Stimulated activated CD4-positive, alpha-beta T cell treated with anti-CD3 and anti-CD28 coated beads, Interleukin-1b, Interleukin-23, amount 100 ng/mL, for 48 hours (primary cell): ENCODE measurements around the gene PTPRN2.
"Not testable (repeated sequence)": the region's sequence is repeated elsewhere in the genome, so short reads cannot be mapped to it uniquely, and the experiment has no call there.

ENCODE experiments used
- DNase-seq: peaks from one replicate; pipeline ENCODE4 v3.0.0-alpha.2; 2020

Gene PTPRN2

GRCh38 chr7:158395349-158395748, 192.3 kb downstream of the PTPRN2 start:
- DNase-seq: no peak

- peak; percentile 27 for DNase-seq
These were observed 192.7 kb downstream of the PTPRN2 start for GRCh38 chr7:158394936-158395335.

GRCh38 chr7:158393926-158394625, 193.5 kb downstream of the PTPRN2 start:
- DNase-seq: no peak

DNA sequence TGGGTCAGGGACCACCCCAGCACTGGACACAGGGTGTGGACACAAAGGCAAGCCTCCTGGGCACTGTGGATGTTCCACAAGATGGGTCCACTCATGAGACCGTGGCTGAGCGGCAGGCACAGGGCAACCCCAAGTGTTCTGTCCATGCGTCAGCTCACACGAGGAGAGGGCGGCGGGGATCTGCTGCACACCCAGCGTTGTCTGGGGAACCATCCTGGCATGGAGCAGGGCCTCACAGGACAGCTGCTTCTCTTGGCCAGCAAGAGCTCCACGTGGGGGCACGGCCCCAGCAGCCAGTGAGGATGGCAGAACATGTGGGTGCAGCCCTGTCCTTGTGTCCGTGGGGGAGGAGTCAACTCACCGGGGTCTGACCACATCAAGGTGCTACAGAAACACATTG, 195.4 kb downstream of the PTPRN2 start:
- DNase-seq: no peak

GRCh38 chr7:158391541-158391940, 196.1 kb downstream of the PTPRN2 start:
- no peak for DNase-seq

- DNase-seq: no peak
These were observed 196.5 kb downstream of the PTPRN2 start for GRCh38 chr7:158391141-158391540.

- no peak for DNase-seq
These were observed 197.2 kb downstream of the PTPRN2 start for GRCh38 chr7:158390460-158390859.

DNA sequence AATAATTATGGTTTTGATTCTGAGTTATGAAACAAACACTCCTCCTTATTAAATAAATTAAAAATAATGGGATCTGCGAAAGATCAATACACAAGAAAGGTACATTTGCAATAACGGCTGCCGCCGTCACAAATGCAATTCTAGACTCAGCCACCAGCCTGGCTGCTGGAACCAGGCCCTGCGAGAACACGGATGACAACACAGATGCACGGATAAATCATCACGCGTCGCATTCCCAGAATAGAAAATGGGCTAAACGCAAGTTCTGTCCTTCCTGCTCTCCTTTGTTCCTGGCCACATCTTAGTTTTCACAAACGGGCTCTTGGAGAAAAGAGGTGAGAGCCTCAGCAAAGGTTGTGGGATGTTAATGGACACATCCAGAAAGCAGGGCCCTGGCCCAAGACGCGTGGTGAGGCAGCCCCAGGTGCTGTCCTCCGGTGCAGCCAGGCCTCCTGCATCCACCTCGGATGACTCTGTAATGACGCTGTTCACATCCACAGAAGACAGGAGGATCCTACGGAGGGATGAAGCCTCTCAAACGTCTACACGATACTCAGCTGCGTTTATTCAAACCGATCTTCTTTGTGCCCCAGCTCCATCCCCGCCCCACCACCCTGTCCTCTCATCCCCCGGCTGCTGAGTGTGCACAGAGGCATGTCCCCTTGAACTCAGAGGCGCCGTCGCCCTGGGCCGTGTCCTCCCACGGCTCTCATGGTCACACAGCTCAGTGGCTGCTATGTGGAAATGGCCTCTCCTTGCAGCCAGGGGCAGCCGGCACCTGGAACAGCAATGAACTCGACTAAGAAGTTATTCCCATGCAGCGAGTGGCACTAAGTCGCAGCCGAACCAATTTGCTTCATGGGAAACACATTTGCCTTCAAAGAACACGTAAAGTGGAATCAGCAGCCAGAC, 197.9 kb downstream of the PTPRN2 start:
- DNase-seq: no peak

DNA sequence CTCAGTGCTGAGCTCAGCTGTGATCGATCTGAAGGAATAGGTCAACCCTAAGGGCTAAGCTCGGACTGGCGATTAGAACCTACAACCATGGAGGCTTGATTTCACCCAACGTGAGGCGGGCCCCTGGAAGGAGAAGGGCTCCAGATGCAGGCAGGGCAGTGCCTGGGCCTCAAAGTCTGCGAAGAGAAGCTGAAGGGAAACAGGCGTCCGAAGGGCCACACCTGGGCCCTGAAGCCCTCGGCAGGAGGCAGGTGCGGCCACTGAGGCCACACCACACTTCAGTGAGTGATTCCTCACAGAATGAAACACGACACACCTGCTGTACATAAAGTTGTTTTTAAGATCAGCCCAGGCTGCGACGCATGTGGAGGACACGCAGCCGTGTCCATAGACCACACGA, 198.7 kb downstream of the PTPRN2 start:
- DNase-seq: no peak

GRCh38 chr7:158388072-158388471, 199.6 kb downstream of the PTPRN2 start:
- no peak for DNase-seq

- no peak for DNase-seq
These were observed 200.1 kb downstream of the PTPRN2 start for GRCh38 chr7:158387546-158387891.

GRCh38 chr7:158386866-158387545, 200.6 kb downstream of the PTPRN2 start:
- DNase-seq: no peak

DNA sequence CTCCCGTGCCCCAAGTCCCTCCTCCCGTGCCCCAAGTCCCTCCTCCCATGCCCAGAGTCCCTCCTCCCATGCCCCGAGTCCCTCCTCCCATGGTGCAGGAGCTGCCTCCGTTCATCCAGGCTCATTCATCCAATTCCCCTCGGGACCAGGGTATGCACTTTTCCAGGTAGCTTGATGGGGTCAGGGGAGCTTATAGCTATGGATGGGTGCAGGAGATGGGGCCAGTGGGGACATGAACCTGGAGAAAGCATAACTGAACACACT, 201.3 kb downstream of the PTPRN2 start:
- no peak for DNase-seq

GRCh38 chr7:158385496-158386354, 201.9 kb downstream of the PTPRN2 start:
- DNase-seq: not testable (repeated sequence)

GRCh38 chr7:158384746-158385145, 202.9 kb downstream of the PTPRN2 start:
- no peak for DNase-seq

DNA sequence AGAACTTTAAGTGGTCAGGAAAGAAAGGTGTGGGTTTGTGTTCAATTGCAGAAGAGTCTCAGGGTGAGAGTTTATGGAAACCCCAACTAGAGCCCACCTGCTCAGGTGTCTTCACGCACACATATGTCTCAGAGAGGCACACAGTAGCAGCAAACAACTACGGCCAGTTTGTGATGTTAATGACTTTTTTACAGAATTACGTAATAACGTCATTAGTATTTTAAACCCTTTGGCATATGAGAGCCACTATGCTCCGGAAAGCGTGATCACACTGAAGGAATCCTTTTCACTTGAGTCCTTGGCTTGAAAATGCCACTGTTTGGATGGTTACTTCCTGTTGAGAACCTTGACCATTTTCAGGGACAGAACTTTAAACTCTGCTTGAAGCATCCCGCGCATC, 204.0 kb downstream of the PTPRN2 start:
- DNase-seq: no peak

DNA sequence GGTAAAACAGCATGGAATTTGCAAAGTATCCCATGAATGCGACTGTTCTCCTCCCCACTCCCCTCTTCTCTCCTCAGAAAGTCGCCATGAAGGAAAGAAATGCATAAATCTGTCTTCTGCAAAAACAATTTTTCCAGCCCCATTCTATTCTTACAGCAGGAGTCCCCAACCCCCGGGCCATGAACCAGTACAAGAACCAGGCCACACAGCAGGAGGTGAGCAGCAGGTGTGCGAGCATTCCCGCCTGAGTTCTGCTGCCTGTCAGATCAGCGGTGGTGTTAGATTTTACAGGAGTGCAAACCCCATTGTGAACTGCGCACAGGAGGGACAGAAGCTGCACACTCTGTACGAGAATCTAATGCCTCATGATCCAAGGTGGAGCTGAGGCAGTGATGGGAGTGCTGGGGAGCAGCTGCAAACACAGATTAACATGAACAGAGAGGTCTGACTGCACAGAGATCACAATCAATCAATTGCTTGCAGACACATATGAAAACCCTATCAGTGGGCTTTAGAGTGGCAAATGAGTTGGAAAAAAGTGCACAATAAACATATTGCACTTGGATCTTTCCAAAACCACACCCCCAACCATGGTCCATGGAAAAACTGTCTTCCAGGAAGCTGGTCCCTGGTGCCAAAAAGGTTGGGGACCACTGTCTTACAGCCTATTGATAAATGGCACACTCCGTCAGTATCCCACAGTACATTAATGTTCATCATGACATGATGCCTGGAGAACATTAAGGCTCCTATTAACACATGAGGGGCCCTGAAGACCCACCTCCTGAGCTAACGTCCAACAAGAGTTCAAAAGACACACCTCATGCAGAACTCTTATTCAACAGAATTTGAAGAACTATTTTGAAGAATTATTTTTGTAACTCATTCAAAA, 205.0 kb downstream of the PTPRN2 start:
- DNase-seq: no peak

GRCh38 chr7:158381956-158382355, 205.7 kb downstream of the PTPRN2 start:
- DNase-seq: no peak

DNA sequence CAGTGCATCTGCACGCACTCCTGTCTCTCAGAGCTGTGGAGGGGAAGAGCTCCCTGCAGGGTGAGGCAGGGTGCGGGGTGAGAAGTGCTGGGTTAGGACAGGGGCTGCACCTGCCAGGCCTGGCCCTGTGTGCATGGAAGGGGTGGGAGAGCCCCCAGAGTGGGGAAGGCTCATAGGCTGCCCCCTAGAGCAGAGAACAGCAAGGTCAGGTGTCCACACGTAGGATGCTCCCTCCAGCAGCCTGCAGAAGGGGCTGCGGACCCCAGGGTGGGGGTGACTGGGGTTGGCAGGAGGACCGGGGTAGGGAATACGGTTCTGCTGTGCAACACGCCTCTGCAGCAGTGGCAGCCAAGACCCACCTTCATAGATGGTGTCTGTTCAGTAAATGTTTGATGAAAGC, 208.6 kb downstream of the PTPRN2 start:
- no peak for DNase-seq

GRCh38 chr7:158377800-158378623, 209.6 kb downstream of the PTPRN2 start:
- DNase-seq: no peak

- peak; percentile 16 for DNase-seq
These were observed 210.8 kb downstream of the PTPRN2 start for GRCh38 chr7:158376839-158377186.
